HG02642 (cell line): Measurements from ENCODE around the gene ADGRV1.
"Not testable (repeated sequence)": the region's sequence is repeated elsewhere in the genome, so short reads cannot be mapped to it uniquely, and the experiment has no call there.

Source experiments
- ATAC-seq: cut with Tn5 transposase; IDR thresholded peaks from one replicate; pipeline ENCODE4 v1.9.1; 2021; ENCODE audit warnings: mild to moderate bottlenecking; ENCODE audit not compliant: unreplicated experiment, poor library complexity

Gene ADGRV1

GRCh38 chr5:90640484-90641059 lies 82.0 kb downstream of the ADGRV1 start:
- ATAC-seq, result no peak

GRCh38 chr5:90641528-90641927 lies 82.9 kb downstream of the ADGRV1 start:
- ATAC-seq, result no peak

GRCh38 chr5:90642706-90643229 lies 84.2 kb downstream of the ADGRV1 start:
- ATAC-seq, result no peak

- no peak for ATAC-seq
These were observed 85.5 kb downstream of the ADGRV1 start for GRCh38 chr5:90644132-90644531.

- ATAC-seq, result no peak
These were observed 86.5 kb downstream of the ADGRV1 start for GRCh38 chr5:90645024-90645610.

GRCh38 chr5:90650767-90651166 lies 92.2 kb downstream of the ADGRV1 start:
- no peak for ATAC-seq

GRCh38 chr5:90654215-90654614 lies 95.6 kb downstream of the ADGRV1 start:
- ATAC-seq, result no peak

GRCh38 chr5:90655423-90655822 lies 96.8 kb downstream of the ADGRV1 start:
- no peak for ATAC-seq

GRCh38 chr5:90657030-90657429 lies 98.4 kb downstream of the ADGRV1 start:
- no peak for ATAC-seq

GRCh38 chr5:90657788-90658187 lies 99.2 kb downstream of the ADGRV1 start:
- no peak for ATAC-seq

- no peak for ATAC-seq
These were observed 100.0 kb downstream of the ADGRV1 start for GRCh38 chr5:90658620-90659019.

GRCh38 chr5:90668079-90668565 lies 109.5 kb downstream of the ADGRV1 start:
- ATAC-seq, result not testable (repeated sequence)

GRCh38 chr5:90675222-90675621 lies 116.6 kb downstream of the ADGRV1 start:
- no peak for ATAC-seq

GRCh38 chr5:90680921-90681563 lies 122.4 kb downstream of the ADGRV1 start:
- ATAC-seq, result no peak

GRCh38 chr5:90682278-90682677 lies 123.7 kb downstream of the ADGRV1 start:
- ATAC-seq, result no peak

- no peak for ATAC-seq
These were observed 126.9 kb downstream of the ADGRV1 start for GRCh38 chr5:90685425-90686022.

- ATAC-seq, result not testable (repeated sequence)
These were observed 127.8 kb downstream of the ADGRV1 start for GRCh38 chr5:90686363-90686762.

- ATAC-seq, result not testable (repeated sequence)
These were observed 128.9 kb downstream of the ADGRV1 start for GRCh38 chr5:90687458-90687857.

GRCh38 chr5:90689064-90689463 lies 130.5 kb downstream of the ADGRV1 start:
- no peak for ATAC-seq

GRCh38 chr5:90690307-90690706 lies 131.7 kb downstream of the ADGRV1 start:
- ATAC-seq, result no peak

- no peak for ATAC-seq
These were observed 132.9 kb downstream of the ADGRV1 start for GRCh38 chr5:90691533-90691932.
